ENCODE data around the gene SGSH.

Gene SGSH

GRCh38 chr17:80220054-80220735 is at the start of gene SGSH, which contains the start of gene SLC26A11:
Gene SGSH (minus strand): TSS chr17:80220333. CDS start chr17:80220313, 20 bp downstream.
Gene SLC26A11 (plus strand): TSS chr17:80220427. CDS start chr17:80221561, 1,134 bp downstream.
- peak; percentile 44 for DNase-seq (ENCODE audit: low read depth, low spot score)
- Histone ChIP-seq H3K27me3 (ENCODE audit: insufficient read depth, insufficient read length) (no peaks in the 10 kb centered on the region), H3K36me3 (ENCODE audit: insufficient read depth, insufficient read length, low read length) (peaks cover 51% of the 10 kb centered on the region), H3K9me3 (ENCODE audit: insufficient read depth, low read length) (no peaks in the 10 kb centered on the region), H3K4me3 (ENCODE audit: insufficient read length, low read depth) (peak within 1 kb of the TSS; percentile 84), H3K9ac (ENCODE audit: insufficient read length, low read depth) (peak within 1 kb of the TSS; percentile 96), H3K4me1 (ENCODE audit: insufficient read depth, insufficient read length) (peaks cover 10% of the 10 kb centered on the region)
- TF ChIP-seq ZNF274 (IDR thresholded peaks at IDR 0.05; ENCODE audit: low read depth, low read length) (no peak), SUZ12 (IDR thresholded peaks at IDR 0.05; ENCODE audit: extremely low read depth, insufficient read depth, insufficient read length) (no peak), YY1 (IDR thresholded peaks at IDR 0.05; ENCODE audit: insufficient read depth, insufficient read length) (no peak)

GRCh38 chr17:80269405-80269807 is 49.3 kb upstream of the SGSH start:
- peaks cover 13% of the 10 kb centered on the region for H3K4me1 ChIP-seq (ENCODE audit: insufficient read depth, insufficient read length)
- no peaks in the 10 kb centered on the region for H3K9me3 ChIP-seq (ENCODE audit: insufficient read depth, low read length)
- H3K27me3 ChIP-seq (ENCODE audit: insufficient read depth, insufficient read length) = no peaks in the 10 kb centered on the region
- TF ChIP-seq ZNF274 (IDR thresholded peaks at IDR 0.05; ENCODE audit: low read depth, low read length) = no peak
- TF ChIP-seq SUZ12 (IDR thresholded peaks at IDR 0.05; ENCODE audit: extremely low read depth, insufficient read depth, insufficient read length) = no peak
- TF ChIP-seq YY1 (IDR thresholded peaks at IDR 0.05; ENCODE audit: insufficient read depth, insufficient read length) = no peak
- H3K36me3 ChIP-seq (ENCODE audit: insufficient read depth, insufficient read length, low read length) = peaks cover 48% of the 10 kb centered on the region
- no peak for DNase-seq (ENCODE audit: low read depth, low spot score)
- no peak overlapping the region for H3K9ac ChIP-seq (ENCODE audit: insufficient read length, low read depth)
- no peak overlapping the region for H3K4me3 ChIP-seq (ENCODE audit: insufficient read length, low read depth)

DNA sequence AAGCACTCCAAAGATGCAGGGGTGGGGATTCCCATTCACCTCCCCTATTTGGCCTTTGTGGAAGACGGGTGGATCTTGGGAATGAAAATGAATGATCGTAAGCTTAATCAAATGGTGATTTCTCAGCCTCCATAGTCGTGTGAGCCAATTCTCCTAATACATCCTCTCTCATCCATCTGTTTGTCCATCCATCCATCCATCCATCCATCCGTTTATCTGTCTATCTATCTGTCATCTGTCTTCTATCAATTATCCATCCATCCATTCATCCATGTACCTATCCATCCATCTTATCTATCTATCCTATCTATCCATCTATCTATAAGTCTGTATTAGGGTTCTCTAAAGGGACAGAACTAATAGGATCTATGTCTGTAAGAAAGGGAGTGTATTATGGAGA is 48.3 kb upstream of the SGSH start:
- no peak for TF ChIP-seq YY1 (IDR thresholded peaks at IDR 0.05; ENCODE audit: insufficient read depth, insufficient read length)
- TF ChIP-seq ZNF274 (IDR thresholded peaks at IDR 0.05; ENCODE audit: low read depth, low read length) = no peak
- Histone ChIP-seq H3K4me1 (ENCODE audit: insufficient read depth, insufficient read length) (peaks cover 23% of the 10 kb centered on the region), H3K4me3 (ENCODE audit: insufficient read length, low read depth) (no peak overlapping the region), H3K9ac (ENCODE audit: insufficient read length, low read depth) (no peak overlapping the region), H3K9me3 (ENCODE audit: insufficient read depth, low read length) (no peaks in the 10 kb centered on the region), H3K27me3 (ENCODE audit: insufficient read depth, insufficient read length) (no peaks in the 10 kb centered on the region), H3K36me3 (ENCODE audit: insufficient read depth, insufficient read length, low read length) (peaks cover 55% of the 10 kb centered on the region)
- DNase-seq (ENCODE audit: low read depth, low spot score) = no peak

DNA sequence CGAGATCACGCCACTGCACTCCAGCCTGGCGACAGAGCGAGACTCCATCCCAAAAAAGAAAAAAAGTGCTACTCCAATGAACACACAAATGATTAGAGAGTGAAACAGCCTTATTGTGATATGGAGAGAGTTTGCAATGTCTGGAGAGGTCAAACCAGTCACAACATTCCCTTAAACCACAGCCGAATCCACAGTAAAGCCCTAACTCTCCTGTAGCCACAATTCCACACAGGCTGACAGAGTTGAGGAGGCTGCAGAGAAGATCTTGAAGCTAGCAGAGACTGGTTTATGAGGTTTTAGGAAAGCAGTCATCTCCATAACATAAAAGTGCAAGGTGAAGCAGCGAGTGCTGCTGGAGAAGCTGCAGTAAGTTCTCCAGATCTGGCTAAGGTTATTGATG is 47.3 kb upstream of the SGSH start:
- TF ChIP-seq ZNF274 (IDR thresholded peaks at IDR 0.05; ENCODE audit: low read depth, low read length) (no peak), SUZ12 (IDR thresholded peaks at IDR 0.05; ENCODE audit: extremely low read depth, insufficient read depth, insufficient read length) (no peak), YY1 (IDR thresholded peaks at IDR 0.05; ENCODE audit: insufficient read depth, insufficient read length) (no peak)
- no peaks in the 10 kb centered on the region for H3K9me3 ChIP-seq (ENCODE audit: insufficient read depth, low read length)
- H3K9ac ChIP-seq (ENCODE audit: insufficient read length, low read depth) = no peak overlapping the region
- peaks cover 32% of the 10 kb centered on the region for H3K4me1 ChIP-seq (ENCODE audit: insufficient read depth, insufficient read length)
- peaks cover 58% of the 10 kb centered on the region for H3K36me3 ChIP-seq (ENCODE audit: insufficient read depth, insufficient read length, low read length)
- H3K27me3 ChIP-seq (ENCODE audit: insufficient read depth, insufficient read length) = no peaks in the 10 kb centered on the region
- H3K4me3 ChIP-seq (ENCODE audit: insufficient read length, low read depth) = no peak overlapping the region
- no peak for DNase-seq (ENCODE audit: low read depth, low spot score)

DNA sequence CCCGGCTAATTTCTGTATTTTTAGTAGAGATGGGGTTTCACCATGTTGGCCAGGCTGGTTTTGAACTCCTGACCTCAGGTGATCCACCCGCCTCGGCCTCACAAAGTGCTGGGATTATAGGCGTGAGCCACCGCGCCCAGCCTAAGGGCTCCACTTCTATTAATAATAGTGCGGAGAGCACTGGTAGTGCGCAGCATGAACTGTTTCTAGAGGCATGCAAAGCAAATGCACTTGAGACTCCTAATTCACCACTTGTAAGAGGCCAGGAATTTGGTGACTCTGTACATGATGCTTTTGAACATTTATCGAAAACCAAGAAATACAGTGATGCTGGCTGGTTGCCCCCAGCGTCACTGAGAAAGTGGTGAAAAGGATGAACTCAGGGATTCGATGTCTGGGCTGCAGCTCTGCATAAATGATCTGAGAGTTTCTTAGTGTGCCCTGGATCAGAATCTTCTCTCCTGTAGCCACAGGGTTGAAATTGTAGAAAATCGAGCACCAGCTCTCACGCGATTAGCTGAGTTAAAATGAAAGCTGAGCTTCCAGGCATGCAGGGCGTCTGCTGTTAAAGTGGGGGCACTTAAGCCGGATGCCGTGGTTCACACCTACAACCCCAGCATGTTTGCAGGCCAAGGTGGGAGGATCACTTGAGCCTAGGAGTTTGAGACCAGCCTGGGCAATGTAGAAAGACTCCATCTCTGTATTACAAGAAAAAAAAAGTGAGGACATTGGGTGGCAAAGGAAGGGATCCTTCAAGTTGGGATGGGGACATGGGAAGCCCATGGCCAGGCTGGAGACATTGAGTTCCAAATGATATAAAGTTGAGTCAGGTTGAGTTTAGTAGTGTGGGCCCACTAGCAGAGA is 45.3 kb upstream of the SGSH start:
- no peak for TF ChIP-seq YY1 (IDR thresholded peaks at IDR 0.05; ENCODE audit: insufficient read depth, insufficient read length)
- TF ChIP-seq ZNF274 (IDR thresholded peaks at IDR 0.05; ENCODE audit: low read depth, low read length) = no peak
- no peak for TF ChIP-seq SUZ12 (IDR thresholded peaks at IDR 0.05; ENCODE audit: extremely low read depth, insufficient read depth, insufficient read length)
- Histone ChIP-seq H3K4me3 (ENCODE audit: insufficient read length, low read depth) (no peak overlapping the region), H3K9me3 (ENCODE audit: insufficient read depth, low read length) (no peaks in the 10 kb centered on the region), H3K9ac (ENCODE audit: insufficient read length, low read depth) (no peak overlapping the region), H3K36me3 (ENCODE audit: insufficient read depth, insufficient read length, low read length) (peaks cover 58% of the 10 kb centered on the region), H3K27me3 (ENCODE audit: insufficient read depth, insufficient read length) (no peaks in the 10 kb centered on the region), H3K4me1 (ENCODE audit: insufficient read depth, insufficient read length) (peaks cover 34% of the 10 kb centered on the region)
- no peak for DNase-seq (ENCODE audit: low read depth, low spot score)

GRCh38 chr17:80264205-80265075 is 44.3 kb upstream of the SGSH start:
- Histone ChIP-seq H3K4me3 (ENCODE audit: insufficient read length, low read depth) (no peak overlapping the region), H3K9ac (ENCODE audit: insufficient read length, low read depth) (peak overlapping the region; percentile 95), H3K36me3 (ENCODE audit: insufficient read depth, insufficient read length, low read length) (peaks cover 54% of the 10 kb centered on the region)

More at GRCh38 chr17:80264205-80265075, 44.3 kb upstream of the SGSH start:
- no peaks in the 10 kb centered on the region for H3K9me3 ChIP-seq (ENCODE audit: insufficient read depth, low read length)
- no peaks in the 10 kb centered on the region for H3K27me3 ChIP-seq (ENCODE audit: insufficient read depth, insufficient read length)
- TF ChIP-seq YY1 (IDR thresholded peaks at IDR 0.05; ENCODE audit: insufficient read depth, insufficient read length) (no peak), ZNF274 (IDR thresholded peaks at IDR 0.05; ENCODE audit: low read depth, low read length) (no peak), SUZ12 (IDR thresholded peaks at IDR 0.05; ENCODE audit: extremely low read depth, insufficient read depth, insufficient read length) (no peak)
- no peak for DNase-seq (ENCODE audit: low read depth, low spot score)
- peaks cover 32% of the 10 kb centered on the region for H3K4me1 ChIP-seq (ENCODE audit: insufficient read depth, insufficient read length)
